ENCODE measurements around the gene ADARB1.
A peak's percentile ranks its signal among the peaks of the same experiment; 100 is the strongest.

The ADARB1 gene

GRCh38 chr21:45128613-45129188 lies 54.3 kb downstream of the ADARB1 start:
- no peak overlapping the region for H3K9ac ChIP-seq (ENCODE audit: low read depth, low read length)
- no peak overlapping the region for H3K27ac ChIP-seq (ENCODE audit: low read length)
- peaks cover 18% of the 10 kb centered on the region for H4K20me1 ChIP-seq (ENCODE audit: insufficient read depth, low read length)
- H3K36me3 ChIP-seq (ENCODE audit: insufficient read depth, low read length), result no peaks in the 10 kb centered on the region
- no peak overlapping the region for H3K4me3 ChIP-seq (ENCODE audit: low read depth in 1 of 2, low read length in 2 of 2)
- TF ChIP-seq CTCF (IDR thresholded peaks at IDR 0.05; ENCODE audit: borderline replicate concordance, extremely low read depth, low read length, poor library complexity, severe bottlenecking) (peak; percentile 97), EZH2 (IDR thresholded peaks at IDR 0.05; ENCODE audit: borderline replicate concordance, low read depth, low read length, severe bottlenecking) (no peak)
- H3K9me3 ChIP-seq (ENCODE audit: insufficient read depth, low read length, severe bottlenecking), result no peaks in the 10 kb centered on the region
- no peak overlapping the region for H2AFZ ChIP-seq (ENCODE audit: low read depth, low read length)
- peaks cover 6% of the 10 kb centered on the region for H3K79me2 ChIP-seq (ENCODE audit: insufficient read depth, low read length)
- no peak overlapping the region for H3K4me2 ChIP-seq (ENCODE audit: insufficient read depth, low read length)
- H3K27me3 ChIP-seq (ENCODE audit: insufficient read depth, low read length, poor library complexity), result no peaks in the 10 kb centered on the region
- ATAC-seq (ENCODE audit: insufficient read depth, low read depth) (peak; percentile 99), DNase-seq (peak; percentile 78)
- H3K4me1 ChIP-seq (ENCODE audit: insufficient read depth, low read length), result no peaks in the 10 kb centered on the region

GRCh38 chr21:45129189-45129923 lies 55.0 kb downstream of the ADARB1 start:
- Histone ChIP-seq H3K36me3 (ENCODE audit: insufficient read depth, low read length) (no peaks in the 10 kb centered on the region; the same call in 1 of the 2 replicates), H3K27ac (ENCODE audit: low read length) (no peak overlapping the region), H3K27me3 (ENCODE audit: insufficient read depth, low read length, poor library complexity) (no peaks in the 10 kb centered on the region), H3K79me2 (ENCODE audit: insufficient read depth, low read length) (peaks cover 6% of the 10 kb centered on the region), H3K4me3 (ENCODE audit: low read depth in 1 of 2, low read length in 2 of 2) (no peak overlapping the region), H2AFZ (ENCODE audit: low read depth, low read length) (no peak overlapping the region), H3K9me3 (ENCODE audit: insufficient read depth, low read length, severe bottlenecking) (no peaks in the 10 kb centered on the region), H4K20me1 (ENCODE audit: insufficient read depth, low read length) (peaks cover 20% of the 10 kb centered on the region), H3K4me2 (ENCODE audit: insufficient read depth, low read length) (no peak overlapping the region), H3K4me1 (ENCODE audit: insufficient read depth, low read length) (no peaks in the 10 kb centered on the region), H3K9ac (ENCODE audit: low read depth, low read length) (no peak overlapping the region)
- TF ChIP-seq EZH2 (IDR thresholded peaks at IDR 0.05; ENCODE audit: borderline replicate concordance, low read depth, low read length, severe bottlenecking) (no peak), CTCF (IDR thresholded peaks at IDR 0.05; ENCODE audit: borderline replicate concordance, extremely low read depth, low read length, poor library complexity, severe bottlenecking) (no peak)
- DNase-seq (no peak), ATAC-seq (ENCODE audit: insufficient read depth, low read depth) (no peak)

- no peaks in the 10 kb centered on the region for H3K9me3 ChIP-seq (ENCODE audit: insufficient read depth, low read length, severe bottlenecking)
- TF ChIP-seq CTCF (IDR thresholded peaks at IDR 0.05; ENCODE audit: borderline replicate concordance, extremely low read depth, low read length, poor library complexity, severe bottlenecking) (no peak), EZH2 (IDR thresholded peaks at IDR 0.05; ENCODE audit: borderline replicate concordance, low read depth, low read length, severe bottlenecking) (no peak)
- H3K27me3 ChIP-seq (ENCODE audit: insufficient read depth, low read length, poor library complexity), result no peaks in the 10 kb centered on the region
- H3K27ac ChIP-seq (ENCODE audit: low read length), result no peak overlapping the region
- no peak overlapping the region for H3K4me3 ChIP-seq (ENCODE audit: low read depth in 1 of 2, low read length in 2 of 2)
- peaks cover 4% of the 10 kb centered on the region for H3K79me2 ChIP-seq (ENCODE audit: insufficient read depth, low read length)
- ATAC-seq (ENCODE audit: insufficient read depth, low read depth) (no peak), DNase-seq (no peak)
- no peak overlapping the region for H3K9ac ChIP-seq (ENCODE audit: low read depth, low read length)
- H3K4me2 ChIP-seq (ENCODE audit: insufficient read depth, low read length), result no peak overlapping the region
- H4K20me1 ChIP-seq (ENCODE audit: insufficient read depth, low read length), result peaks cover 18% of the 10 kb centered on the region
- no peaks in the 10 kb centered on the region for H3K4me1 ChIP-seq (ENCODE audit: insufficient read depth, low read length)
- H3K36me3 ChIP-seq (ENCODE audit: insufficient read depth, low read length), result no peaks in the 10 kb centered on the region; the same call in 1 of the 2 replicates
- H2AFZ ChIP-seq (ENCODE audit: low read depth, low read length), result no peak overlapping the region
Observed at GRCh38 chr21:45130324-45130774, 56.0 kb downstream of the ADARB1 start.
